ENCODE data around the gene NXN.

DNA sequence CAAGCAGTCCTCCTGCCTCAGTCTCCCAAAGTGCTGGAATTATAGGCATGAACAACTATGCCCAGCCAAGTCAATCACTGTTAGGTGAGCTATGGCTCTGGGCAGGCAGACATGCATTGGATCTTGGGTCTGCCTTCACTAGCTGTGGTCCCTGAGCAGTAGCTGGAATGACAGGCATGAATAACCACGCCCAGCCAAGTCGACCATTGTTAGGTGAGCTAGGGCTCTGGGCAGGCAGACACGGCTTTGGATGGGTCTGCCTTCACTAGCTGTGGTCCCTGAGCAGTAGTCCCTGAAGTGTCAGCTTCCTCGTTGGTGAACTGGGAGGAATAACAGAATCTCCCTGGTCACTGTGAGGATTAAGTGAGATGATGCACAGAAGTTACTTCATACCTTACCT is 191.0 kb downstream of the NXN start:
- no peak for TF ChIP-seq CTCF (IDR thresholded peaks at IDR 0.05)
- no peak for TF ChIP-seq EP300 (IDR thresholded peaks at IDR 0.05)
- no peak for TF ChIP-seq POLR2A (IDR thresholded peaks at IDR 0.05)

All from tibial nerve (tissue), 4 donors.